OCI-LY7 (cell line): Measurements from ENCODE around the gene TUBAL3. TPM values are rescaled to one million over a fixed set of nuclear protein-coding genes. Genes with fewer than 3 reads are reported as not detected.

Experiments
- BruUV-seq: library from RNA; stranded (reverse); fragments of 400-500 nt; replicated peaks from 2 replicates; lab custom pipeline; 2021; lab: Mats Ljungman, UMichigan
- CTCF ChIA-PET: fragments of 300-600 bp; sonication (Branson Sonifier 250); formaldehyde crosslinking; loops from one replicate; lab custom pipeline; 2022; ENCODE audit warnings: antibody characterized with exemption; ENCODE audit not compliant: unreplicated experiment; lab: Charles Lee
- POLR2A ChIA-PET: fragments of 300-600 bp; sonication (Branson Sonifier 250); formaldehyde crosslinking; loops from one replicate; lab custom pipeline; 2022; ENCODE audit warnings: antibody characterized with exemption; lab: Charles Lee
- DNase-seq: peaks from one replicate; pipeline ENCODE4 v3.0.0-alpha.2; 2015; ENCODE audit warnings: low spot score
- H2AFZ ChIP-seq: fragments of 200-600 bp; sonication (generic), shearing (Covaris generic); 2 replicates; pipeline ENCODE4 v1.6.1; 2014; ENCODE audit warnings: mild to moderate bottlenecking, antibody characterized with exemption, low read length, moderate library complexity
- H3K27ac ChIP-seq: fragments of 200-600 bp; sonication (generic); 2 replicates; pipeline ENCODE4 v1.5.1; 2014; ENCODE audit warnings: mixed run types, low read depth, mild to moderate bottlenecking, moderate library complexity, low read length, inconsistent platforms; ENCODE audit not compliant: poor library complexity, severe bottlenecking
- H3K36me3 ChIP-seq: fragments of 200-600 bp; sonication (generic); 2 replicates; pipeline ENCODE4 v1.6.1; 2014; ENCODE audit warnings: mild to moderate bottlenecking, antibody characterized with exemption, low read length, moderate library complexity, mixed read lengths; ENCODE audit not compliant: insufficient read depth
- H3K4me1 ChIP-seq: fragments of 200-600 bp; sonication (generic); 2 replicates; pipeline ENCODE4 v1.5.1; 2014; ENCODE audit warnings: mild to moderate bottlenecking, low read length; ENCODE audit not compliant: insufficient read depth, poor library complexity, severe bottlenecking
- H3K4me2 ChIP-seq: fragments of 200-600 bp; sonication (generic); 2 replicates; pipeline ENCODE4 v1.6.1; 2014; ENCODE audit warnings: mild to moderate bottlenecking, low read length
- H3K4me3 ChIP-seq: fragments of 200-600 bp; sonication (generic); 2 replicates; pipeline ENCODE4 v1.5.1; 2014; ENCODE audit warnings: mild to moderate bottlenecking, low read depth, low read length; ENCODE audit not compliant: poor library complexity, severe bottlenecking
- H3K79me2 ChIP-seq: fragments of 200-600 bp; sonication (generic); 2 replicates; pipeline ENCODE4 v1.6.1; 2016; ENCODE audit warnings: low read depth, mild to moderate bottlenecking, low read length, moderate library complexity, mixed read lengths; ENCODE audit not compliant: insufficient read depth
- H3K9me2 ChIP-seq: fragments of 200-600 bp; sonication (generic); 2 replicates; pipeline ENCODE4 v1.6.1; 2016; ENCODE audit warnings: mild to moderate bottlenecking, low read length, mixed read lengths; ENCODE audit not compliant: insufficient read depth
- H3K9me3 ChIP-seq: fragments of 200-600 bp; sonication (generic); 2 replicates; pipeline ENCODE4 v1.6.1; 2014; ENCODE audit warnings: mild to moderate bottlenecking, mixed run types, low read length, mixed read lengths
- H4K20me1 ChIP-seq: fragments of 200-600 bp; sonication (generic); 2 replicates; pipeline ENCODE4 v1.6.1; 2014; ENCODE audit warnings: mild to moderate bottlenecking, antibody characterized with exemption, low read length, moderate library complexity, mixed read lengths; ENCODE audit not compliant: insufficient read depth
- CTCF ChIP-seq: fragments of 200-600 bp; sonication (generic); conservative IDR thresholded peaks from 2 replicates; pipeline ENCODE4 v1.5.1; 2014; ENCODE audit warnings: mild to moderate bottlenecking, antibody characterized with exemption, low read length, moderate library complexity, mixed read lengths
- EZH2phosphoT487 ChIP-seq: fragments of 200-600 bp; sonication (generic); IDR thresholded peaks from 2 replicates; pipeline ENCODE4 v1.6.1; 2018; ENCODE audit warnings: low read depth, borderline replicate concordance, mild to moderate bottlenecking, mixed run types, antibody characterized with exemption, low read length, moderate library complexity, mixed read lengths
- intact Hi-C: fragments of 100-400 bp; cut with micrococcal nuclease; formaldehyde crosslinking; loops from one replicate; pipeline ENCODE4 v1.10.0; 2022; ENCODE audit not compliant: unreplicated experiment
- total RNA-seq, 2 experiments: library from RNA; depleted of rRNA in 1 of 2; stranded (reverse); fragments of >200 nt in 1 of 2; shearing (Covaris generic) in 1 of 2; gene quantifications; 2 replicates each; pipeline ENCODE4 v1.2.3, GENCODE V29; 2014 to 2022

Gene TUBAL3
- total RNA-seq, 2 experiments from 2014 or later = not detected

GRCh38 chr10:5402798-5403197 lies 1.8 kb downstream of the TUBAL3 start:
- POLR2A ChIA-PET = no interaction called here
- H3K4me2 ChIP-seq = no peak overlapping the region
- intact Hi-C loops = no loop called here
- no peaks in the 10 kb centered on the region for H3K79me2 ChIP-seq
- H3K4me3 ChIP-seq = no peak overlapping the region
- H3K36me3 ChIP-seq = no peaks in the 10 kb centered on the region
- no peak overlapping the region for H3K27ac ChIP-seq
- CTCF ChIA-PET = no interaction called here
- no peak overlapping the region for H2AFZ ChIP-seq
- TF ChIP-seq CTCF (no peak), EZH2phosphoT487 (no peak)
- peaks cover 15% of the 10 kb centered on the region; the same call in 1 of the 2 replicates for H3K9me3 ChIP-seq
- no peak for DNase-seq
- no peaks in the 10 kb centered on the region for H4K20me1 ChIP-seq
- no peaks in the 10 kb centered on the region for H3K4me1 ChIP-seq
- H3K9me2 ChIP-seq = no peaks in the 10 kb centered on the region
- no TSS peak for BruUV-seq

DNA sequence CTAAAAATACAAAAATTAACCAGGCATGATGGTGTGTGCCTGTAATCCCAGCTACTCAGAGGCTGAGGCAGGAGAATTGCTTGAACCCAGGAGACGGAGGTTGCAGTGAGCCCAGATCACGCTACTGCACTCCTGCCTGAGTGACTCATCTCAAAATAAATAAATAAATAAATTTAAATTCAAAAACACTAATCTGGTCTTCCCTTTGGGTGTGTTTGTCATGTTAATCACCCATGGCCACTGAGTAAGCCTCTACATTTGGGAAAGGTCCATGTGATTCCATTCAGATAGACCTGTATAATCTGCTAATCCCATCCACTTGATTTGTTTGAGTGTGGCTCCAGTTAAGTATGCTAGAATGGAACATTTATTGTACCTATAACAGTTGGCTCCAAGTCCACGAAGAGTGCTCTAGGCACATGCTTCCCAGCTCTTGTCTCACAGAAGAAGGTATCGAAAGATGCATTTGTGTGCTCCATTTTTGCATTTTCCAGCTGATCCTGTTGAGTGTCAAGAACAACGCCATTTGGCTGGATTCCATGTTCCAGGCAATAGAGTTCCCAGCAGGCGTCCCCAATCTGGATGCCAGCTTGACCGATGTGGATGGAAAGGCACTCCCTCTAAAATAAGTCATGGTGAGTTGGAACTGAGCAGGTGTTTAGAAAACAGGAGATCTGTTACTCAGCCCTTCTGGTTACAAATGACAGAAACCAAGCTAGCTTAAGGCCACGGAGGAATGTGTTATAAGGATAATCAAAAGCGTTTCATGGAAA lies 4.0 kb downstream of the TUBAL3 start:
- DNase-seq = no peak
- CTCF ChIA-PET = no interaction called here
- H3K36me3 ChIP-seq = no peaks in the 10 kb centered on the region
- H4K20me1 ChIP-seq = no peaks in the 10 kb centered on the region
- H3K4me1 ChIP-seq = no peaks in the 10 kb centered on the region
- H2AFZ ChIP-seq = no peak overlapping the region
- intact Hi-C loops = no loop called here
- no peaks in the 10 kb centered on the region for H3K9me2 ChIP-seq
- H3K4me3 ChIP-seq = no peak overlapping the region
- no TSS peak for BruUV-seq
- no peak overlapping the region for H3K4me2 ChIP-seq
- no peak overlapping the region for H3K27ac ChIP-seq
- POLR2A ChIA-PET = no interaction called here
- no peaks in the 10 kb centered on the region for H3K9me3 ChIP-seq
- no peaks in the 10 kb centered on the region for H3K79me2 ChIP-seq
- TF ChIP-seq CTCF (no peak), EZH2phosphoT487 (no peak)

- Histone ChIP-seq H4K20me1 (no peaks in the 10 kb centered on the region), H3K9me3 (no peaks in the 10 kb centered on the region), H3K4me2 (no peak overlapping the region), H3K9me2 (no peaks in the 10 kb centered on the region), H2AFZ (no peak overlapping the region), H3K27ac (no peak overlapping the region), H3K36me3 (no peaks in the 10 kb centered on the region), H3K4me1 (no peaks in the 10 kb centered on the region), H3K79me2 (no peaks in the 10 kb centered on the region), H3K4me3 (no peak overlapping the region)
- POLR2A ChIA-PET = no interaction called here
- DNase-seq = no peak
- intact Hi-C loops = no loop called here
- no peak for TF ChIP-seq CTCF
- no peak for TF ChIP-seq EZH2phosphoT487
- BruUV-seq = no TSS peak
- CTCF ChIA-PET = no interaction called here
These were observed 5.3 kb downstream of the TUBAL3 start for GRCh38 chr10:5399332-5399731.
